Activated CD4-positive, alpha-beta T cell treated with anti-CD3 and anti-CD28 coated beads, Interleukin-2, amount 50 U/mL, for 1 hour (primary cell): ENCODE results near the gene CDC25B.

Source experiments
- DNase-seq: peaks from one replicate; pipeline ENCODE4 v3.0.0-alpha.2; 2020

Gene CDC25B

DNA sequence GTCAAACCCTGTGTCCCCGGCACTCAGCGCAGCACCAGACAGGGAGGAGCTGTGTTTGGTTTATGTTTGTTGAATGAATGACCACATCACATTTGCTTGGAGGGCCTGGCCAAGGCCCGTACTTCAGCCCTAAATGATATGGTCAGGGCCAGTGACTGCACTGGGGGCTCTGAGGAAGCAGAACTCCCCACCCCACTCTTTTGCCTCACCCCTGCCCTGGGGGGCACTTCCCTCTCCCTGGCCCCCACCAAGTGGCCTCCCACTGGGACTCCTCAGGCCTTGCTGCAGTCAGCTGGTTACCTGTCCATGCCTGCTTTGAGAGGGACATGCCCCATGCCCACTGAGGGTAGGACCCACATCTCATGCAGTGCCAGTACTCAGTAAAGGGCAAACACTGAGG, 31.5 kb upstream of the CDC25B start:
- DNase-seq, result no peak

DNA sequence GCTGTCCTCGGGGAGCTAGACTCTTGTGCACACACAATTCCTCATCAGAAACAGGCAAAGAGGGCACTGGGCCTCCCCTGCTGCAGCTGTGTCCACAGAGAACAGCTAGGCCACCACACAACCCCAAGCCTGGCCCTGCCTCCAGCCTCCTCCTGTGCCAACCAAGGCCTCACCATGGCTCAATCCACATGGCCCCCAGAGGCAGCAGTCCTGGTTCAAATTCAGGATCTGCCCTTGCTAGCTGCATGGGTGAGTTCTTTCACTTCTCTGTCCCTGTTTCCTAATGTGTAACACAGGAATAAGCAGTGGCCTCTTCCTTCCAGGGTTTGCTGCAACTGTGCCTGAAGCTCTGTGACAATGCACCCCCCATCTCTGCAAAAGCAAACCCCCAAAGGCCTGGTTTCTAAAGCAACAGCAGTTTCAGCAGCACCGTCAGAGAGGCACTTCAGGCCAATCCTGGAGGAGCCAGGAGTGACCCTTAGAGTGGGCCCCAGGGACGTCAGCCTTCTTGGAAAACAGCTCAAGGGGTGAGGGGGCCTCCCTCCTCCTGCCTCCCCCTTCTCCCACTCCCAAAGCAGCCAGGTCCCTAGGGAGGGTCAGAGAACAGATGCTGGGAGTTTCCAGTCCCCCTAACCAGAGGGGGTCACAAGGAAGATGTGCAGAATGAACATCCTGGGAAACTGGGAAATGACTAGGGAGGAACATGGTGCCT, 30.8 kb upstream of the CDC25B start:
- no peak for DNase-seq

DNA sequence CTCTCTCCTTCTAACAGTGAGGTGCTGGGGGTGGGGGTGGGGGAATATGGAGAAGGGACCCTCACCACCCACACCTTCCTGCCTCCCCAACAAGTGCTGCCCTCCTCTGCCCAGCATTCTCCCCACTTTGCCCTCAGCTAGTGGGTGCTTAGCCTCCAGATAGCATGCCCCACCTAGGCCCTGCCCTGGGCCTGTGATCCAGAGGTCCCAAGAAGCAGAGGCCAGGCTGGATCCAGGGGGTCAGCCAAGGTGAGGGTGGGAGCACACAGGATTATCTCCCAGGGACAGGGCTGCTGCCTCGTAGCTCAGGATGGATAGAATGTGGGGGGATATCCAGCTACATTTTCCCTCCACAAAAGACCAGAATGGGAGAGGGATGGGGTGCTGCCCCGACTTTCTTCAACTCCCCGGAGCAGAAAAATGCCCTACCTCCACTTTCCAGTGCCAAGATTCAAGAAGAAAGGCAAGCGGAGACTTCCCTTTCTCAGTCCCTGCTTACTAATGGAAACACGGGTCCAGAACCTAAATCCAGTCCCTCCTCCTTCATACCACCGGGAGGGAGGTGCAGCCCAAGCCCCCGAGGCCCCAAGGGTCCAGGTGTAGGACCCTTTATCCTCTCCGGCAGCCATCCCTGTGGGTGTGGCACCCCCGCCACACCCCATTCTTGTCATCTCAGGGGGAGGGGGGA, 29.5 kb upstream of the CDC25B start:
- no peak for DNase-seq

DNA sequence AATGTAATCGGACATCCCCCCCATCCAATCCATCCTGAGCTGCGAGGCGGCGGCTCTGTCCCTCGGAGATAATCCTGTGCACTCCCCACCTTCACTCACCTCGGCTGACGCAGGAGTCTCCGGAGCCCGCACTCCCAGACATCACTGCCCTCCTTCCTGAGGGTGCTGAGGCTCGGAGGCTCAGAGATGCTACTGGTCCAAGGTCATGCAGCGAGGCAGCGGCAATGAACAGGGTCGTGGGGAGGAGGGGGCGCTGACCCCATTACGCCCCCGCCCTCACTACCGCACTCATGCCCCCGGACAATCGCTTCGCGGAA, 29.0 kb upstream of the CDC25B start:
- DNase-seq, result no peak

DNA sequence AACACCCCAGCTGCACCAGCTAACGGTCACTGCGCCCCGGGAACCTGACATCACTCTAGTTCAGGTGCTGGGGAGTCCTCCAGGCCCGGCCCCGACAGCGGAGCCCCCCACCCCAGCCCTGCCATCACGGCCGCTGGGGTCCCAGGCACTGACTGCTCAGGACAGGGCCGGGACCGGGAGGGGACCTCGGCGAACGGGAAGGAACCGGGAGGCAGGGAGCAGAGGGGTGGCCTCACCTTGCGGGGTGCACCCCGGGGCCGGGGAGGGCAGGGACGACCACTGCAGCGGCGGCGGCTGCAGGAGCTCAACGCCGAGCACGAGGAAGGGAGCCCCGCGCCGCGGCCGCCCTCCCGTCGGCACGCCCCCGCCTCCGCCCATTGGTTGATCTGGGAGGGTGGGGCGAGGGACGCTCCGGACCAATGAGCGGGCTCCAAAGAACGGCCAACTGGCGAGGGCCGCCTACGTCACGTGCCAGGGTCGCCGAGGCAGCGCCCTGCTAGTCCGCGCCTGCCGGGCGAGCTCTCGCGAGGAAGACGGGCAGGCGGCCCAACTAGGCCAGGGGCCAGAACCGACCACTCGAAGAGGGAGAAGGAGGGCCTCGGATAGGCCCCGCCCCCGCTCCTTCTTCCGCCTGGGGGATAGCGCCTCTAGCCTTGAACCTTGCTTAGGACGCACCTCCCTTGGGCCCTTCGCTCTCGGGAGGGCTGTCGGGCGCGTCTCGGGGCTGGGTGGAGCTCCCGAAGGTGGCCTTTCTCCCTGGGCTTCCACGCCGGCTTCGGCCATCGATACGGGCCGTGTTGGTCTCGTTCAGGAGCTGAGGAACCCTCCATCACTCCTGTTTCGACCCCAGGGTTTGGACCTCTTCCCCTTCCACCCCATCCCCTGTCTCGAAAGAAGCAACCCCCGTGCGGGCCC, 28.4 kb upstream of the CDC25B start, which contains the start of gene ADISSP:
Gene ADISSP, minus strand, starts transcription at position 327 of the 915 bp plus-strand sequence. CDS start 7,653 bp downstream, outside the sequence.
- peak; percentile 95 for DNase-seq

DNA sequence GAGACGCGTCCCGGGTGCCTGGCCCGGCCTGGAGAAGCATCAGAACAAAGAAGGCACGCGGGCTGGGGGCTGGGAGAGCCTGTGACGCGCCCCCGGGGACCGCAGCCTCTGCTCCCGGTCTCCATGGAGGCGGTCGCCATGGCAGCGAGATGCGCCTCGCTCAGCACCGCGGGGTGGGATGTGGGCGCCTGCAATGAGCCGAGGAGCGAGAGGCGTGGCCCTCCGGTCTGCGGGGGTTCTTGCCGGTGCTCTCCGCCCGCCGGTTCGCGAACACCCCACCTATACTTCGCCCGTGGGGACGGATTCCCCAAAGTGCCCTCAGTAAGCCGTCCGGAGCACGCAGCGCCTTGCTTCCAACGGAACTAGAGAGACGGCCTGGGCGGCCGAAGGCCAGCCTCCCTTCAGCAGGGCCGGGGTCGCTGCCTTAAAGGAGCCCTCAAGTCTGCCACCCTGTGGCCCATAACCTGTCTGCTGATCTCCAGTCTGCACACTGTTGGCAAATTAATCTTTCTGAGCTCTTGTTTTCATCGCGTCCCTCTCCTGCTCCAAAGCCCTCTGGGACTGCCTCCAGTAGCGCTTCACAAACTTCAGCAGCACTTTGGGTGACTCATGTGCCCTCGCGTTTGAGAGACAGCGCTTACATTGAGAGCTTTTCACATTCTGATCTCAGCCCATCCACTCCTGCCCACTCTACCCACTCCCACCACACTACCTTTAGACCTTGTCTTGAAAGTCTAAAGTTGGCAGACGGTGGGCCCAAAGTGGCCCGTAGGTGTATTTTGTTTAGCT, 27.6 kb upstream of the CDC25B start:
- DNase-seq, result peak; percentile 80

DNA sequence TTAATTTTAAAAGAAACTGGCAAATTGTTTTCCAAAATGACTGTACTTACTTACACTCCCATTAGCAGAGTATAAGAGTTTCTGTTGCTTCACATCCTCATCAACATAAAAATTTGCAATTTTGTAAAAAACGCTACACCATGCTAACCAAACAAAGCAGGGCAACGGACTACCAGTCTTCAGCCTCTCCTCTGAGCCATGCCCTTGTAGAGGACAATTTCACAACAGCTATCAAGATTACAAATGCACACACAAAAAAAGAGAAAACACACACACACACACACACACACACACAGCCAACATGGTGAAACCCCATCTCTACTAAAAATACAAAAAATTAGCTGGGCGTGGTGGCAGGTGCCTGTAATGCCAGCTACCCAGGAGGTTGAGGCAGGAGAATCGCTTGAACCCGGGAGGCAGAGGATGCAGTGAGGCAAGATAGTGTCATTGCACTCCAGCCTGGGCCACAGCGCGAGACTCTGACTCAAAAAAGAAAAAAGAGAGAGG, 24.5 kb upstream of the CDC25B start:
- no peak for DNase-seq

DNA sequence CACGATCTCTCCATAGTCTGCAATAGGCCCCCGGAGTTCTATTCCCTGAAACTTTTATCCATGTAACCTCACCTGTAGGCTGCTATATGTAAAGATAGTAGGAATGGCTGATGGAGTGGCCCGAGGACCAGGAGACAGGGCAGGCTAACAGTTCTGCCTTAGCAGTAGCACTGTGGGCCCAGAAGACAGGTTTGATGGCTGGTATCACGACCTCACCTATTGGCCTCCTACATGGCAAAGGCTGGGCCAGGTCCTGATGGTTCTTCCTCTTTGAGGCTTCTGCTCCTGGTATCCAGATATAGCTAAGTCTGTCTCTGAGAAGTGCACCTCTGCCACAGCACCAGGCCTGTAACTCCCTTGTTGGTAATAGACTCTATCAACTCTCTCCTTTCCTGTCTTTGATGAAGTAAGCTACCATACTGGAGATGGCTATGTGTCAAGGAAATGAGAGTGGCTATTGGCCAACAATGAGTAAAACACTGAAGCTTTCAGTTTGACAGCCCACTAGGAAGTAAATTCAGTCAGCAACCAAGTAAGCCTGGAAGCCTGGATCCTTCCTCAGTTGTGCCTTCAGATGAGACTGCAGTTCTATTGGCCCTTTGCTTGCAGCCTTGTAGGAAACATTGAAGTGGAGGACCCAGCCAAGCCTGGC, 20.5 kb upstream of the CDC25B start:
- DNase-seq, result no peak

DNA sequence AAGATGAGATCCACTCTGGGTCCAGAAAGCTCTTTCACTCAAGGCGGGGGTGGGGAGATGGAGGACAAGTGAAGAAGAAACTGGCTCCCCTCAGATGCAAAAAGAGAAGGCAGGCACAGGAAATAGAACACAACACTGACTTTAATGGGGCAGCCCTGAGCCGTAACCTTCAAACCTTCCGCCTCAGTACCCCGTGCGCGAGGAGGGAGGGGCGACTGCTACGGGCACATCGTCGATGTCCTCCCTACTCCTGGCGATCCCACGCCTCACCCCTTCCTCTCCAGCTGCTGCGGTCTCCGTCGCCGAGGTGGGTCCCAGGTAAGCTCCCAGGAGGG, 18.8 kb upstream of the CDC25B start:
- DNase-seq, result no peak

DNA sequence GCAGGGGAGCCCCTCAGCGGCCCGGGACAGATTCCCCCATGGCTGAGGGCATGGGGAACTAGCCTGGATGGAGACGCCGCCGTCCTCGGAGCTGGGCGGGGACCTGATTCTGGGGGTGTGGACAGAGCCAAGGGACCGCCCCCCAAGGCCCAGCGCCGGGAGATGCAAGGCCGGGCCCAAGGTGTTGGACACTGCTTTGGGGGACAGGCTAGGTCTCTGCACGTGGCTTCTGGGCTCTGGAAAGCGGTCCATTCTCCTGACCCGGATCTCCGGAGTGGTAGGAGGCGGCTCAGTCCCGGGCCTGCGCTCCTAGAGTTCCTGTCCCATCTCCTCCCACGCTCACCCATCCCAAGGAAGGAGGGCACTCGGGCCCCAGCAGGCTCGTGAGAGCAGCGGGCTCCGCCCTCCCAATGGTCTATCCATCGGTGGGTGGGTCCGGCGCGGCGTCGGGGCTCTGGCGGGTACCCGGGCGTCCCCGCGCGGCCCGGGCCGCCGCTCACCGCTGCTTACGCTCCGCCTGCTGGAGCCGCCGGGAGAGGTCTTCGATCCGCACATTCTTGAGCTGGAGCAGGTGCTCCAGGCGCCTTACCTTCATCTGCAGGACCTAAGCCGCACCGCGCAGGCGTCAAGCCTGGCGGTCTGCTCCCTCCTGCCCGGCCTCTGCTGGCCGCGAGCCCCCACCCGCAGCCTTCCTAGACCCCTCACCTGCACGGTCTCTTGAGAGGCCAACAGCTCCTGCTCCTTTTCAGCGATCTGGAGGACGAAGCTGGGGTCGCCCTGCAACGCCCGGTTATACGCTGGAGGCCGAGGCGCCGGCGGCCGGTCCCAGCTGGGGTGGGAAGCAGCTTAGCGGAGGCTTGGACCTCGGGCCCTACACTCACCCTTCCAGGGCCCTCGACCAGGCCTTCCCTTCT, 18.1 kb upstream of the CDC25B start:
- peak; percentile 28 for DNase-seq

DNA sequence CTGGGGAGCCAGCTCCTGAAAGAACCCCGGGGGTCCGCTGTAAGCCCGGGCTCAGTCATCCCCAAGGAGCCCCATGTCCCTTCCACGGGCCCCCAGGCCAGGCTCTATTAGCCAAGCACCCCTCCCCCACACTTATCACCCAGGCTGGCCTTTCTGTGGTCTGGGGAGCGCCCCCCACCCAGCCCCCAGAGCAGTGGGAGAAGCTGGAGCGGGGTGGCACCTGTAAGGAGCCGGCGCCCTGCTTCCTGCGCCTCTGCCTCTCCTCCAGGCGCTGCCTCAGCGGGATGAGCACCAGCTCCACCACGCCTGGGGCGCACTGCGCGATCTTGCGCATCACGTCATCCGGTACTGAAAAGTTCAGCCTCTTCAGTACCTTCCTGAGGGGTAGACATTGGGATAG, 17.1 kb upstream of the CDC25B start:
- no peak for DNase-seq

DNA sequence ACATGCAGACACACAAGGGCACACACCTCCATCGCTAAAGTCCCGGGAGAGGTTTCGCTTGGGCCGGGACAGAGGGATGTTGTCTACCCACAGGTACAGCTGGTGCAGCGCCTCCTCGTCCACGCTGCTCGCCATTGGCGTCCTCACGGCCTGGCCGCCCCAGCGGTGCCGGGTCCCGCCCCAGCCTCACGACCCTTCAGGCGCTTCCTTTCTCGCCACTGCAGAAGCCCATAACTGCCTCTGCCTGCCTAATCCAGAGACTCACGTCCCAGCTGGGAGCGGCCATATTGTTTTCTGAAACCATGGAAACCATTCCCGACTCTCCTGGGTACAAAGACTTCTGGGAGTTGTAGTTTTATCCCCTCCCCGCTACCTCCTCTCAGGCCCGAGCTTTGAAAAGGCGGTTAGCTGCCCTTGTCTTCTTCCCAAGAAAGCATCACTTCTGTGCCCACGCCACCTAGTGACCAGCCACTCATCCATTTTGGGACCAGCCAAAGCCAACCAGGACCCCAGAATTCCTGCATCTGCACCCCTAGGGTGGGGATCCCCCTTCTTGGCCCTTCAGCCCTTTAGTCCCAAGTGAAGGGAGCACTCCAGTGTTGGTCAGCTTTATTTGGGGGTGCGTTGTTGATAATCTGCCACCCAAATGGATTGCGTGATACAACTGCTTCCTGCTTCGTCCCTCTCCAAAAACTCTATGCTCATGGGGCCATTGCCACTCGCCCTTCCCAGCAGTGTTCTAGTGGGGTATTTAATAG, 14.8 kb upstream of the CDC25B start, which contains the start of gene SPEF1:
Gene SPEF1, minus strand, starts transcription at position 296 of the 758 bp plus-strand sequence. Its CDS starts 161 bp downstream, at position 135.
- DNase-seq, result peak; percentile 24

DNA sequence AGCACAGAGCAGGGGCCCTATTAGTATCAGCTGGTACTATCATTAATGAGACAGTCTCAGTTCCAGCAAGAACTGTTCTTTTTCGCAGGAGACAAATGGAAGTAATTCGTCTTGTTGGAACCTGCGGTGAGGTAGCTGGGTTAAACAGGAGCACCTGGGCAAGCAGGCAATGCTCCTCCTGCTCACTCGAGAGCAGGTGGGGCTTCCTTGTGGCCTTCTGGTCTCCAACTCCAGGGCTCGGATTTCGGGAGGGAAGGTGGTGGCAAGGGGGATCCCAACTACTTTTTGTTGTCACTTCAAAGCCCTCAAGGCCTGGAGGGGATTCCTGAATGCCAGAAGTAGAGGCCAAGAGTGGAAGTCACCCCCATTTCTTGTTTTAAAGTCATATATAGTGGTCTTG, 13.5 kb upstream of the CDC25B start:
- DNase-seq, result no peak

DNA sequence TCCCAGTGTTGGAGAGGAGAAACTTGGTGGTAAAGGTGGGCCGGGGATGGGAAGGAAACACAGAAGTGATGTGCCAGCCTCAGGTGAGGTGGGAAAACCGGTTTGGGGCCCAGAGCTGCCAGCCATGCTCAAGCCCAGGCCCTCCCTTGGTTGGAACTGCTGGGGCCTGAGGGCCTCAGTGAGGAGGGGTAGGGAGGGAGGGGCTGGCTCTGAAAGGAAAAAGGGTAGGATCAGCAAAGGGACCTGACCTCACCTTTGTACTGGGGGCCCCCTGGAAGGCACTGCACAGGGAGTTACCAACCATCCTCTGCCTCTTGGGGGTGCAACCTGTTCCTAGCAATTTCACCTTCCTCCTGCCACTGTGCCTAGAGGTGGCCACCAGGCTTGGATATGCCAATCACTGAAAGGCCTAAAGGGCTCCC, 13.0 kb upstream of the CDC25B start:
- DNase-seq, result no peak

DNA sequence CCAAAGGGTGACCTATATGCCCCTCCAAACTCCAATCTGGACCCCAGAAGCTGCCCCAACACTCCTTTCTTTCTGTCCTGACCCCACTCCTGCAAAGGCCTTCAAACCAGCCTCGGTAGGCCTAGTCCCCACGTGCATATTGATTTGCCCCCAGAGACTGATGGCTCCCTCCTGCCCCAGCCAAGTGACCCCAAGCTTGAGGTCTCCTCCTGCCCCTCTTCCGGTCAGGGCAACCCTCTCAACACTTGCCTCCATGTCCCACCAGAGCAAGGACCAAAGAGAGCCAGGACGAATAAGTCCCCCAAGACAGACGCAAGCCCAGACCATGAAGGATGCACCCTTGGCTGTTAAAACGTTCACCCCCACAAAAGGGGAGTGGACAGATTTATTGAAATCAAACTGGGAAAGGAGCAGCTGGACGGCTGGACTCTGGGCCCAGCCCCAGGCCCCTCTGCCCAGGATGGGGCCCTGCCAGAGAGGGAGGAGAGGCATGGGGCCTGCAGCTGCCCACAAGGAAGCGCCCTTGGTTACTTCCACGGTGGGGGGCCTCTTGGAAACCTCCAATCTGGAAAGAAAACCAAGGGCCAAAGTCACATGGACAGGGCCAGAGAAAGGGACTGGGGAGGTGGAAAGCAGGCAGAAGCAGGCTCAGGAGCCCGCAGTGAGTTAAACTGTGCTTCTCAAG, 12.5 kb upstream of the CDC25B start:
- DNase-seq, result no peak

DNA sequence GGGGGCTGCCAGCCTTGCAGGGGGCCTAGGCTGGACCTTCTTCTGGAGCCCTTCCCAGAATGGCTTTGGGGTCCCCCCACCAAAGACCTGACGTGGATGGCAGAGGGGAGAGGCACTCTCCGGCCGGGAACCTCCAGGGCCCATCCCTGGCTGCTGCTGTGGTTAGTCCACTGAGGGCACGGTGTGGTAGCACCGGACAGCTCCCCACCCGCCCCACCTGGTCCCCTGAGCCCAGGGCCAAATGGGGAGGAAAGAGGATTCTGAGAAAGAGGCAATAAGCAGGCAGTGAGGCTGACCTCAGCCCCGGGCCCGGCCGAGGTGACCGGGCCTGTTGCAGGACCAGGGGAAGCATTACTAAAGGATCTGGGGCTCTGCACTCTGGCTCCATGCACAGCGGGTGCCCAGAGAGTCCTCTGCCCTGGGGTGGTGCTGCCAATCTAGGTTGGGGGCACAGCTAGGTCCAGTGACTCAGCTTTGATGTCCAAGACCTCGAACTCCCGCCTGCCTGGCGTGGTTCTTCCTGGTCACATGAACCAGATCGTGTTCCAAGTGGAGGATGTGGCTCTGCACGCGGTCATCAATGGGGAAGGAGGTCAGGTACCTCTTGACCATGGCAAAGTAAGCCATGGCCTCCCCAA, 11.8 kb upstream of the CDC25B start:
- DNase-seq, result no peak

DNA sequence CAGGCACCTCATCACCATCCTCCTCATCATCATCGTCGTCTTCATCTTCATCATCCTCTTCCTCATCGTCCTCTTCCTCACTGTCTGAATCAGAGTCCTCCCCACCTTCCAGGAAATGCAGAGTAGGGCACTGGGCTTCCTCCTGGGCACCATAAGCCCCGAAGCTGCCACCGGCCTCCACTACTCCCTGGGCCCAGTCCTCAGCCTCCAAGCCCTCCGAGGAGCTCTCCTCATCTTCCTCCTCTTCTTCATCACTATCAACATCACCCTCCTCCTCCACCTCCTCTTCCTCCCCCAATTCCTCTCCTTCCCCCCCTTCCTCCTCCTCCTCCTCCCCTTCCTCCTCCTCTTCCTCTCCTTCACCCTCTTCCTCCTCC, 11.3 kb upstream of the CDC25B start:
- no peak for DNase-seq

DNA sequence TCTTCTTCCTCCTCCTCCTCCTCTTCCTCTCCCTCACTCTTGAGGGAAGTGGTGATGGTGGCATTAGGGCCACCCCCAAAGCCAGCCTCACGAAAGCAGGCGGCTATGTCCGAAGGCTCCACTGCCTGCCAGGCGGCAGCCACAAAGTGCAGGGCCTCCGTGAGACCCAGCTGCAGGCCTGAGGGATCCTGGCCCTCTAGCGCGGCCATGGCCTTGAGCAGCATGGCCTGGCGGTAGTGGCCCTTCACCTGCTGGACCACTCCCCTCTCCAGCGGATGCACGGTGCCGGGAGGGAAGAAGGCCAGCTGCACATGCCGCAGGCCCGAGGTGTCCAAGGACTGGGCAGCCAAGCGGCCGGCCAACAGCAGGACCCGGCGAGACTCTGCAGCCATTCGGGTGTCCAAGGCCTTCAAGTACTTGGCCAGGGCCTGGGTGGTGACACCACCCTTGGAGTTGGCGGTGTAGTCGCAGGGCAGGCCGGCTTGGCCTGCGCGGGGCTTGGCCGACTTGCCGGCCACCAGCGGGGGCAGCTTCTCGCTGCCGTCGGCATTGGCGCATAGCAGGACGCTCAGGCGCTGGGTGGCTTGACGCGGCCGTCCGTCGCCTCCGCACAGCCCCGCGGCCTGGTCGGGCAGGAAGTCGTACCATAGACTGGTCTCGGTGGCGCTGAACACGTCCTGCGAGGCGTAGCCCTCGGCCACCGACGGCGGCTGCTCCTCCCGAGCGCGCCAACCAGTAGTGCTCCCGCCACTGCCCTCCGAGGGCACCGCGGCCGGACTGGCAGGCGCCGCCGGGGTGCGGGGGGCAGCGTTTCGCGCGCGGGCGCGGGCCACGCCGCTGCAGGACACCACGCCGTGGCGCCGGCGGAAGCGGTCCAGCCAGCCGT, 10.6 kb upstream of the CDC25B start:
- no peak for DNase-seq
